ENCODE measurements around the gene TSHZ3. TPM values are rescaled to one million over a fixed set of nuclear protein-coding genes. Genes with fewer than 3 reads are reported as not detected.

The TSHZ3 gene
- total and polyA plus RNA-seq, 9 of the 15 experiments (the other 6 are each of a cell fraction or from before 2014, with no cell fraction given), result 0.03 to 0.13 (median 0.05) TPM; not detected in 5

- Histone ChIP-seq H3K36me3 (ENCODE audit: control insufficient read depth, insufficient read depth, low read length) (no peaks in the 10 kb centered on the region), H3K27me3 (ENCODE audit: control insufficient read depth in 2 of 2, insufficient read depth in 2 of 2, low read length in 2 of 2) (peaks cover 0 to 20% of the 10 kb centered on the region in 2 experiments; a peak in 2 of 5 replicates), H3K27ac (ENCODE audit: extremely low read depth, low read depth, low read length) (no peak overlapping the region), H4K20me1 (replicated peaks; ENCODE audit: control insufficient read depth, insufficient read depth, low read length) (no peaks in the 10 kb centered on the region), H3K4me2 (ENCODE audit: insufficient read depth, low read length) (no peak overlapping the region), H3K79me2 (ENCODE audit: control insufficient read depth, insufficient read depth, low read length) (no peaks in the 10 kb centered on the region), H3K9me3 (replicated peaks; ENCODE audit: control insufficient read depth, insufficient read depth, low read depth, low read length) (no peaks in the 10 kb centered on the region), H3K4me1 (replicated peaks in 1 of 2; ENCODE audit: control insufficient read depth in 2 of 2, insufficient read depth in 2 of 2, low read length in 2 of 2) (no peaks in the 10 kb centered on the region), H3K4me3 (no peak overlapping the region), H3K9me1 (ENCODE audit: control insufficient read depth, insufficient read depth, low read length) (no peaks in the 10 kb centered on the region), H3K9ac (ENCODE audit: insufficient read depth in 1 of 2, low read depth in 2 of 2, low read length in 2 of 2) (no peak overlapping the region), H2AFZ (ENCODE audit: low read depth, low read length) (no peak overlapping the region)
- in situ Hi-C loops (cut with MboI), result no loop called here
- intact Hi-C loops (cut with micrococcal nuclease), result no loop called here
- ChIA-PET CTCF (ENCODE audit: low intra/inter-chr PET ratio) (no interaction called here), POLR2A (interaction anchor here (0.6 kb wide), 1 partner anchor 670 kb away, joined by 3 read pairs; no protein-coding TSS in a partner anchor)
- no TSS peak for BruUV-seq (replicated peaks)
- 0% methylated on average over 6 of the region's 6 CpGs for WGBS (ENCODE audit: insufficient coverage, low coverage, missing lambda C conversion rate)
- FAIRE-seq (no peak), ATAC-seq (no peak), DNase-seq (ENCODE audit: extremely low read depth in 1 of 4, low spot score in 3 of 4) (no peak)
- no peak for TF ChIP-seq SMAD3 (CRISPR knock-in tag; conservative IDR thresholded peaks at IDR 0.05)
- TF ChIP-seq FOXJ3 (CRISPR knock-in tag; IDR thresholded peaks at IDR 0.05), result no peak
- no peak for TF ChIP-seq ZNF175 (CRISPR knock-in tag; IDR thresholded peaks at IDR 0.05; ENCODE audit: low read depth)
- no peak for TF ChIP-seq PATZ1 (CRISPR knock-in tag; IDR thresholded peaks at IDR 0.05; ENCODE audit: borderline replicate concordance)
- no peak for TF ChIP-seq SMARCA5 (IDR thresholded peaks at IDR 0.05)
- no peak for TF ChIP-seq CBFB (CRISPR knock-in tag; IDR thresholded peaks at IDR 0.05)
- TF ChIP-seq HCFC1 (IDR thresholded peaks at IDR 0.05; ENCODE audit: low read depth, low read length), result no peak
- TF ChIP-seq CBX5 (IDR thresholded peaks at IDR 0.05; ENCODE audit: borderline replicate concordance, low read depth), result no peak
- no peak for TF ChIP-seq ESRRB (CRISPR knock-in tag; IDR thresholded peaks at IDR 0.05; ENCODE audit: borderline replicate concordance)
- TF ChIP-seq ELK1 (CRISPR knock-in tag; IDR thresholded peaks at IDR 0.05), result no peak
- TF ChIP-seq ZNF551 (CRISPR knock-in tag; IDR thresholded peaks at IDR 0.05), result no peak
- TF ChIP-seq CBX3 (IDR thresholded peaks at IDR 0.05; ENCODE audit: borderline replicate concordance in 1 of 2, low read length in 2 of 2), result no peak
- no peak for TF ChIP-seq BRD9 (IDR thresholded peaks at IDR 0.05; ENCODE audit: low read depth, partially characterized antibody)
- no peak for TF ChIP-seq HDAC2 (IDR thresholded peaks at IDR 0.05)
- no peak for TF ChIP-seq ZBTB9 (CRISPR knock-in tag; IDR thresholded peaks at IDR 0.05)
- TF ChIP-seq ARID1B (IDR thresholded peaks at IDR 0.05), result no peak
- TF ChIP-seq ZNF197 (CRISPR knock-in tag; IDR thresholded peaks at IDR 0.05; ENCODE audit: low read depth), result no peak
- TF ChIP-seq GTF2F1 (IDR thresholded peaks at IDR 0.05; ENCODE audit: low read depth, low read length), result no peak
Measured at GRCh38 chr19:31253526-31254179, 95.6 kb downstream of the TSHZ3 start.

Data from K562 (cell line).